Fibroblast of pulmonary artery (primary cell): ENCODE data around the gene RRBP1.

ENCODE experiments used
- DNase-seq: peaks from one replicate; pipeline ENCODE4 v3.0.0-alpha.2; 2010; ENCODE audit warnings: low read depth
- H3K4me3 ChIP-seq: replicated peaks from 2 replicates; pipeline ENCODE4 v1.5.1; 2011; ENCODE audit warnings: low read depth, mild to moderate bottlenecking, control low read depth, low read length, moderate library complexity
- TF ChIP-seq, protein P1 (sequence below): IDR thresholded peaks from 2 replicates; pipeline ENCODE4 v1.5.1; 2011; ENCODE audit warnings: mild to moderate bottlenecking, control low read depth, low read length, inconsistent platforms; ENCODE audit errors: missing control alignments

RRBP1 gene

DNA sequence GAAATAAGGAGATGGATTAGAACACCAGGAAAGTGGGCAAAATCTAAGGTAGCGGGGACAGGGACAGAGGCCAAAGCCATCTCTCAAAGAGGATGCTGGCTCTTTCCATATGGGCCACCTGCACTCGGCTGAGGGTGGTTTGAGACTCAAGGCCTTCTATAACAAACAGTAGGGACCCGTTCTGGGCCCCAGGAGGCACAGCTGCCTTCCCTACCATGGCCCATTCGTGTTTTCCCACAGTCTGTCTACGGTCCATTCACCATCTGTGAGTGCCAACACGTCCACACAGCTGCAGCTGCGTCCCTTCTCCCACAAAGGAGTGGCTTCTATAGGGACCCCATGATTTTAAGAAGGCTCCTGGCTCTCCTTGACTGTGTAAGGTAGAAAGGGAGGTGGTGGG is 18.6 kb upstream of the RRBP1 start:
- DNase-seq, result no peak
- H3K4me3 ChIP-seq, result no peak overlapping the region
- TF ChIP-seq, protein P1, sequence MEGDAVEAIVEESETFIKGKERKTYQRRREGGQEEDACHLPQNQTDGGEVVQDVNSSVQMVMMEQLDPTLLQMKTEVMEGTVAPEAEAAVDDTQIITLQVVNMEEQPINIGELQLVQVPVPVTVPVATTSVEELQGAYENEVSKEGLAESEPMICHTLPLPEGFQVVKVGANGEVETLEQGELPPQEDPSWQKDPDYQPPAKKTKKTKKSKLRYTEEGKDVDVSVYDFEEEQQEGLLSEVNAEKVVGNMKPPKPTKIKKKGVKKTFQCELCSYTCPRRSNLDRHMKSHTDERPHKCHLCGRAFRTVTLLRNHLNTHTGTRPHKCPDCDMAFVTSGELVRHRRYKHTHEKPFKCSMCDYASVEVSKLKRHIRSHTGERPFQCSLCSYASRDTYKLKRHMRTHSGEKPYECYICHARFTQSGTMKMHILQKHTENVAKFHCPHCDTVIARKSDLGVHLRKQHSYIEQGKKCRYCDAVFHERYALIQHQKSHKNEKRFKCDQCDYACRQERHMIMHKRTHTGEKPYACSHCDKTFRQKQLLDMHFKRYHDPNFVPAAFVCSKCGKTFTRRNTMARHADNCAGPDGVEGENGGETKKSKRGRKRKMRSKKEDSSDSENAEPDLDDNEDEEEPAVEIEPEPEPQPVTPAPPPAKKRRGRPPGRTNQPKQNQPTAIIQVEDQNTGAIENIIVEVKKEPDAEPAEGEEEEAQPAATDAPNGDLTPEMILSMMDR, result no peak

DNA sequence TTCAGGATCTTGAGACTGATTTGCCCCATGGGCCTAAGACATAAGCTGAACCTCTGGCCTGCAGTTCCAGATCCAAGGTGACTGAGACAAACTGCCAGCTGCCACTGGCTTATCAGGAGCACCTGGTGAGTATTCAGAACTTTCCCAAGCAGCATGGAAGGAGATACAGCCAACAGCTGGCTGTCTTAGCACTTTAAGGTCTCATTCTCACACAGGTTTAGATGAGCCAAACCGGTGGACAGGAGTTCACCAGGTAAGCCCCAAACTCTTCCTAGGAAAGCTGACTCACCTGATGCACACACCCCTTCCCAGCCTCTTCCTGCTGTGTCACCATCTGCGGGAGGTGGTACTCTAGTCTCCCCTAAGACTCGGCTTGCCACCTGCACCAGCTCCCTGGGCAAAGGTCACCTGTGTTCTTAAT is 17.9 kb upstream of the RRBP1 start, which contains the start of gene BANF2:
BANF2 (plus strand) TSS at position 36 of the 421 bp plus-strand sequence. CDS start 25,060 bp downstream, outside the sequence.
- no peak for DNase-seq
- H3K4me3 ChIP-seq, result no peak within 1 kb of the TSS
- TF ChIP-seq, protein P1, result no peak

DNA sequence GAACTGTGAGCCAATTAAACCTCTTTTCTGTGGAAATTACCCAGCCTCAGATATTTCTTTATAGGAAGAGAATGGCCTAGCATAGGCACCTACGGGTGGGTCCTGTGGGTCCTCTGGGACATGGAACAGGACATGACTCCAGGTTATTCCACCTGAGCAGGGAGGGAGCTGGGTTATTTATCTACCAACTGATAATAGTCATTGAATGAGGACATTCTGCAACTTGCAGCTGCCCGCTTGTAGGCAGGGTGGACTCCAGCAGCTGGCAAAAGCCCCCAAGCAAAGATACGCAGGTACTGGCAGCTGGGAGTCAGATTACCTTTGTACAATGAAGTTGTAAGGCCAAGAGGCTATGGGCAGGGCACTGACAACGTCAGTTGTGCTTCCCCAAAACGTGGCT is 16.3 kb upstream of the RRBP1 start:
- DNase-seq, result no peak
- no peak overlapping the region for H3K4me3 ChIP-seq
- TF ChIP-seq, protein P1, result no peak

DNA sequence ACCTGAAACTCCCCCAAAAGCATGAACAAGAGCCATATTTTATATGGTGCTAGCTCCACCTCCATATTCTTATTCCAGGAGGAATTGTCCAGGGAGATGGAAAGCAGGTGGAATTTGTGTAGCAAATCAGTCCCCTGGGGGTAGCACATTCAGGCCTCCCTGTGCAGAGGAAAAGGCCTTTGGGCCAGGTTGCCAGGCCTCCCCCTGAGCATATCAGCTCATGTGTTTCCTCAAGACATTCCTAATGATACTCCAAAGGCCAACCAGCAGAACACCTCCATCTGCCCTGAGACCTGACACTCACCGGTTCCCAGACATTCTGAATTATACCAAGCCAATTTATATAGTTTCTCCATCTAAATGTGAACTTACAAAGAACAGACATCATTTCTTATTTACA is 15.1 kb upstream of the RRBP1 start:
- DNase-seq, result no peak
- H3K4me3 ChIP-seq, result no peak overlapping the region
- TF ChIP-seq, protein P1, result no peak

DNA sequence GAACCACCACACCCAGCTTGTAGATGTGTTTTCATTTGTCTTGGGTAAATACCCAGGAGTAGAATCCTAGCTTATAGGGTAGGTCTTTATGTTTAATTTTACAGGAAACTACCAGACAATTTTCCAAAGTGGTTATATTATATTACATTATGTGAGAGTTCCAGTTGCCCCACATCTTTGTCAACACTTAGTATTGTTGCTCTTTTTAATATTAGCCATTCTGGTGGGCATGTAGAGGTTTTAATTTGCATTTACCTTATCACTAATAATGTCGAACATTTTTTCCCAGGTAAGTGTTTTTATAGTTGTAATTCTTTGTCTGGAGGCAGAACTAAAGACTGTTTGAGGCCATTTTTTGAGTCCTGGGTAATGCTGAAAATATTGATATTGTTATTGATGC is 14.2 kb upstream of the RRBP1 start:
- TF ChIP-seq, protein P1, result no peak
- H3K4me3 ChIP-seq, result no peak overlapping the region
- DNase-seq, result no peak

DNA sequence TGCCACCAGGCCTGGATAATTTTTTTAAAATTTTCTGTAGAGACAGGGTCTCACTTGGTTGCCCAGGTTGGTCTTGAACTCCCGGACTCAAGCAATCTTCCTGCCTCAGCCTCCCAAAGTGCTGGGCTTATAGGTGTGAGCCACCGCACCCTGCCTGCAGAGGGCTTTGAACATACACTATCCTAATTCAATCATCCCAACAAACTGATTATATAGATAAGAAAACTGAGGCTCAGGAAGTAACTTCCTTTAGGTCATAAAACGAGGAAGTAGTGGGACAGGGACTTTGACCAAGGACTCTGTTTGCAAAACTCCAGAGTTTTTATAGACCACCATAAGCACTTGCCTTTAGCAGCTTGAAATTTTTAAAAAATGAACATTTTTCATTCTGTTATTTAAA is 12.7 kb upstream of the RRBP1 start:
- TF ChIP-seq, protein P1, result no peak
- DNase-seq, result no peak

DNA sequence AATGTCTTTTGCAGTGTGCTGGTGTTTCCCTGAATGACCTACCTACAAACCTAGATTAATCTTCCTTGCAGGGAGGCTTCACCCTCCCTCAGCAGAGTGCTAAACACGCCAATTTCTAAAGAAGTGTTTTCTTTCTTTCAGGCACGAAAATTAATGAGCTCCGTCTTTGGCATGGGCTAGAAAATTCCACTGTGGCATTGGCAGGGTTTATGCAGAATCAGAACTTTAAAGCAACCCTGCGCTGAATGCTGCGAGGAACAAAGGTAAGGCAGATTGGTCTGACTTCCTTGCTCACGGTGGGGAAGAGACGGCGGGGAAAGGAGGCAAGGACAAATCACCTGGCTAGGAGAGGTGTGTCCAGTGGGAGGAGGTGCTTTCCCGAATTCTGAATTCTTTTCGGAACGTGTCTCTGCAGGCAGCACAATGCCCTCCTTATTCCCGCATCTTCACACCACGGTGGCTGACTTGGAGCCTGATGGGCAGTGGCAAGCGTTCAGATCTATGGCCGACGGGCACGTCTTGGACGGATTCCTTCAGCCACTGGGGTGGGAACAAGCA is 11.5 kb upstream of the RRBP1 start:
- no peak overlapping the region for H3K4me3 ChIP-seq
- no peak for DNase-seq
- TF ChIP-seq, protein P1, result no peak

More for the DNA sequence above, 12.7 kb upstream of the RRBP1 start:
- no peak overlapping the region for H3K4me3 ChIP-seq
